Measurements from ENCODE around the gene NAALADL2.

DNA sequence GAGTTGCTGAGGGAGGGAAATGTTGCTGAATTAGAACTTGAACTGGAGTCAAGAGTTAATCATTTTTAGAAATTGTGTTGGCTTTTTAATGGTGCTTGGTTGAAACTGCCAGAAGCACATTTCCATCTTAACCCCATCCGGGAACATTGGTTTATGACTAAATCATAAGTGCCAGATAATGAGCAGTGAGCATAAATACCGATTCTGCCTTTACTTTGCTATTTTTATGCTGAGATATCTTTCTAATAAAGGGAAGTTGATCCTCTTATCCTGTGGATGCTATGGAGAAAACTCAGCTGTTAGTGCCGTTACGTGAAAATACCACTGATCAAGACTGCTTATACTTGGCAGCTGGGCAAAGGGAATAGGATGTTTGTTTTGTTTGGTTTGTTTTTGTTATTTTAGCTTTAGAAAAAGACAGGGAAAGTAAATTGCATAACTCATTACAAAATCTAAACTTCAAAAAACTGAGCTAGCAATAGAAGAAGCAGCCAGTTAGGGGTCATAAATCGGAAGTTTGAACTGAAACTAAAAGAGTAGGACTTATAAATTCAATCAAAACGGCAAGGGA, 813.1 kb downstream of the NAALADL2 start:
- TF ChIP-seq, protein P1, sequence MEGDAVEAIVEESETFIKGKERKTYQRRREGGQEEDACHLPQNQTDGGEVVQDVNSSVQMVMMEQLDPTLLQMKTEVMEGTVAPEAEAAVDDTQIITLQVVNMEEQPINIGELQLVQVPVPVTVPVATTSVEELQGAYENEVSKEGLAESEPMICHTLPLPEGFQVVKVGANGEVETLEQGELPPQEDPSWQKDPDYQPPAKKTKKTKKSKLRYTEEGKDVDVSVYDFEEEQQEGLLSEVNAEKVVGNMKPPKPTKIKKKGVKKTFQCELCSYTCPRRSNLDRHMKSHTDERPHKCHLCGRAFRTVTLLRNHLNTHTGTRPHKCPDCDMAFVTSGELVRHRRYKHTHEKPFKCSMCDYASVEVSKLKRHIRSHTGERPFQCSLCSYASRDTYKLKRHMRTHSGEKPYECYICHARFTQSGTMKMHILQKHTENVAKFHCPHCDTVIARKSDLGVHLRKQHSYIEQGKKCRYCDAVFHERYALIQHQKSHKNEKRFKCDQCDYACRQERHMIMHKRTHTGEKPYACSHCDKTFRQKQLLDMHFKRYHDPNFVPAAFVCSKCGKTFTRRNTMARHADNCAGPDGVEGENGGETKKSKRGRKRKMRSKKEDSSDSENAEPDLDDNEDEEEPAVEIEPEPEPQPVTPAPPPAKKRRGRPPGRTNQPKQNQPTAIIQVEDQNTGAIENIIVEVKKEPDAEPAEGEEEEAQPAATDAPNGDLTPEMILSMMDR (IDR thresholded peaks at IDR 0.05), result no peak
- TF ChIP-seq CBX8 (IDR thresholded peaks at IDR 0.05) (no peak), EP300 (IDR thresholded peaks at IDR 0.05) (no peak), POLR2A (IDR thresholded peaks at IDR 0.05; ENCODE audit: low read length) (no peak), KDM1A (IDR thresholded peaks at IDR 0.05; ENCODE audit: low read depth) (no peak), RNF2 (IDR thresholded peaks at IDR 0.05; ENCODE audit: borderline replicate concordance, low read depth) (no peak), BHLHE40 (IDR thresholded peaks at IDR 0.05; ENCODE audit: low read depth, low read length) (no peak), RCOR1 (IDR thresholded peaks at IDR 0.05; ENCODE audit: low read depth, low read length) (no peak)
- TF ChIP-seq, protein P2, sequence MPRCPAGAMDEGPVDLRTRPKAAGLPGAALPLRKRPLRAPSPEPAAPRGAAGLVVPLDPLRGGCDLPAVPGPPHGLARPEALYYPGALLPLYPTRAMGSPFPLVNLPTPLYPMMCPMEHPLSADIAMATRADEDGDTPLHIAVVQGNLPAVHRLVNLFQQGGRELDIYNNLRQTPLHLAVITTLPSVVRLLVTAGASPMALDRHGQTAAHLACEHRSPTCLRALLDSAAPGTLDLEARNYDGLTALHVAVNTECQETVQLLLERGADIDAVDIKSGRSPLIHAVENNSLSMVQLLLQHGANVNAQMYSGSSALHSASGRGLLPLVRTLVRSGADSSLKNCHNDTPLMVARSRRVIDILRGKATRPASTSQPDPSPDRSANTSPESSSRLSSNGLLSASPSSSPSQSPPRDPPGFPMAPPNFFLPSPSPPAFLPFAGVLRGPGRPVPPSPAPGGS (IDR thresholded peaks at IDR 0.05), result no peak

Measured in A549 (cell line).